ENCODE data around the gene CDK17.

- TF ChIP-seq, protein P1, sequence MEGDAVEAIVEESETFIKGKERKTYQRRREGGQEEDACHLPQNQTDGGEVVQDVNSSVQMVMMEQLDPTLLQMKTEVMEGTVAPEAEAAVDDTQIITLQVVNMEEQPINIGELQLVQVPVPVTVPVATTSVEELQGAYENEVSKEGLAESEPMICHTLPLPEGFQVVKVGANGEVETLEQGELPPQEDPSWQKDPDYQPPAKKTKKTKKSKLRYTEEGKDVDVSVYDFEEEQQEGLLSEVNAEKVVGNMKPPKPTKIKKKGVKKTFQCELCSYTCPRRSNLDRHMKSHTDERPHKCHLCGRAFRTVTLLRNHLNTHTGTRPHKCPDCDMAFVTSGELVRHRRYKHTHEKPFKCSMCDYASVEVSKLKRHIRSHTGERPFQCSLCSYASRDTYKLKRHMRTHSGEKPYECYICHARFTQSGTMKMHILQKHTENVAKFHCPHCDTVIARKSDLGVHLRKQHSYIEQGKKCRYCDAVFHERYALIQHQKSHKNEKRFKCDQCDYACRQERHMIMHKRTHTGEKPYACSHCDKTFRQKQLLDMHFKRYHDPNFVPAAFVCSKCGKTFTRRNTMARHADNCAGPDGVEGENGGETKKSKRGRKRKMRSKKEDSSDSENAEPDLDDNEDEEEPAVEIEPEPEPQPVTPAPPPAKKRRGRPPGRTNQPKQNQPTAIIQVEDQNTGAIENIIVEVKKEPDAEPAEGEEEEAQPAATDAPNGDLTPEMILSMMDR (conservative IDR thresholded peaks at IDR 0.05; ENCODE audit: low read length): no peak
- TF ChIP-seq EZH2phosphoT487 (IDR thresholded peaks at IDR 0.05; ENCODE audit: borderline replicate concordance): no peak
These were observed 62.3 kb downstream of the CDK17 start for GRCh38 chr12:96337953-96338352.
